GM21367 (cell line): ENCODE measurements around the gene TOLLIP.

Experiments
- ATAC-seq: cut with Tn5 transposase; IDR thresholded peaks from one replicate; pipeline ENCODE4 v1.9.1; 2021; ENCODE audit not compliant: unreplicated experiment

Gene TOLLIP

GRCh38 chr11:1285316-1285744 lies 24.1 kb downstream of the TOLLIP start:
- no peak for ATAC-seq

- no peak for ATAC-seq
Observed at GRCh38 chr11:1283906-1284305, 25.5 kb downstream of the TOLLIP start.

GRCh38 chr11:1283091-1283511 lies 26.3 kb downstream of the TOLLIP start:
- ATAC-seq = no peak

GRCh38 chr11:1281974-1282365 lies 27.5 kb downstream of the TOLLIP start:
- ATAC-seq = no peak

- ATAC-seq = no peak
Observed at GRCh38 chr11:1281326-1281973, 28.0 kb downstream of the TOLLIP start.

GRCh38 chr11:1280116-1281035 lies 29.1 kb downstream of the TOLLIP start:
- no peak for ATAC-seq

- no peak for ATAC-seq
Observed at GRCh38 chr11:1279674-1280055, 29.8 kb downstream of the TOLLIP start.

GRCh38 chr11:1278766-1279673 lies 30.4 kb downstream of the TOLLIP start:
- no peak for ATAC-seq

GRCh38 chr11:1277936-1278512 lies 31.4 kb downstream of the TOLLIP start:
- ATAC-seq = no peak

GRCh38 chr11:1276866-1277615 lies 32.4 kb downstream of the TOLLIP start:
- ATAC-seq = no peak

GRCh38 chr11:1276041-1276790 lies 33.2 kb downstream of the TOLLIP start:
- no peak for ATAC-seq

GRCh38 chr11:1275021-1275420 lies 34.4 kb downstream of the TOLLIP start:
- ATAC-seq = no peak

GRCh38 chr11:1274501-1274900 lies 34.9 kb downstream of the TOLLIP start:
- ATAC-seq = no peak

GRCh38 chr11:1272531-1272930 lies 36.9 kb downstream of the TOLLIP start:
- ATAC-seq = no peak

- ATAC-seq = no peak
Observed at GRCh38 chr11:1271927-1272326, 37.5 kb downstream of the TOLLIP start.

GRCh38 chr11:1271406-1271805 lies 38.0 kb downstream of the TOLLIP start:
- ATAC-seq = no peak

GRCh38 chr11:1271002-1271401 lies 38.4 kb downstream of the TOLLIP start:
- ATAC-seq = no peak

- ATAC-seq = no peak
Observed at GRCh38 chr11:1270476-1270875, 39.0 kb downstream of the TOLLIP start.

- ATAC-seq = no peak
Observed at GRCh38 chr11:1269957-1270356, 39.5 kb downstream of the TOLLIP start.
